Measurements from ENCODE around the gene SERPIND1.

The SERPIND1 gene

DNA sequence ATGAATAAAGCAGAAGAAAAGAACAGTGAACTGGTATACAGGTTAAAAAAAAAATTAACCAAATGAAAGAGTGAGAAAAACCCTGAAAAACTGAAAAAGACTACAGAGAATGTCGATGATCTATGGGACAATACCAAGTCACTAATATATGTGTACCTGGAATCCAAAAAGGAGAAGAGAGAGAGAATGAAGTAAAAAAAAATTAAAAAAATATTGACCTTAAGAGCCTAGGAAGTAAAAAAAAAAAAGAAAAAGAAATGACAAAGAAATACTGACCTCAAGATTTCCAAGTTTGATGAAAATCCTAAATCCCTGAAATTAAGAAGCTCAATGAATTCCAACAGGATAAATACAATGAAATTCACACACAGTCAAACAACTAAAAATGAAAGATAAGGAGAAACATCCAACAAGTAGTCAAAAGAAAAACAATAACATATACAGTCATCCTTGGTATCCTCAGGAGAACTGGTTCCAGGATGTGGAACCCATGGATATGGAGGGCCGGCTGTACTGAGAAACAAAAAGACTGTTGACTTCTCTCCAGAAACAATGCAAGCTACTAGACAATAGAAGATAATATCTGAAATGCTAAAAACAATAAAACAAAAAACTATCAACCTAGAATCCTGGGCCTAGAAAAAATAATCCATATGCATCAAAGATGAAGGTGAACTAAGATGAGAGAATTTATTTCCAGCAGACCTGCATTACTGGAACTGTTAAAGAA, 33.5 kb upstream of the SERPIND1 start:
- no peak overlapping the region for H3K27ac ChIP-seq
- TF ChIP-seq, protein P1, sequence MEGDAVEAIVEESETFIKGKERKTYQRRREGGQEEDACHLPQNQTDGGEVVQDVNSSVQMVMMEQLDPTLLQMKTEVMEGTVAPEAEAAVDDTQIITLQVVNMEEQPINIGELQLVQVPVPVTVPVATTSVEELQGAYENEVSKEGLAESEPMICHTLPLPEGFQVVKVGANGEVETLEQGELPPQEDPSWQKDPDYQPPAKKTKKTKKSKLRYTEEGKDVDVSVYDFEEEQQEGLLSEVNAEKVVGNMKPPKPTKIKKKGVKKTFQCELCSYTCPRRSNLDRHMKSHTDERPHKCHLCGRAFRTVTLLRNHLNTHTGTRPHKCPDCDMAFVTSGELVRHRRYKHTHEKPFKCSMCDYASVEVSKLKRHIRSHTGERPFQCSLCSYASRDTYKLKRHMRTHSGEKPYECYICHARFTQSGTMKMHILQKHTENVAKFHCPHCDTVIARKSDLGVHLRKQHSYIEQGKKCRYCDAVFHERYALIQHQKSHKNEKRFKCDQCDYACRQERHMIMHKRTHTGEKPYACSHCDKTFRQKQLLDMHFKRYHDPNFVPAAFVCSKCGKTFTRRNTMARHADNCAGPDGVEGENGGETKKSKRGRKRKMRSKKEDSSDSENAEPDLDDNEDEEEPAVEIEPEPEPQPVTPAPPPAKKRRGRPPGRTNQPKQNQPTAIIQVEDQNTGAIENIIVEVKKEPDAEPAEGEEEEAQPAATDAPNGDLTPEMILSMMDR (IDR thresholded peaks at IDR 0.05), result no peak
- peaks cover 43% of the 10 kb centered on the region for H3K36me3 ChIP-seq
- H3K4me1 ChIP-seq (ENCODE audit: control insufficient read depth in 1 of 2, insufficient read depth in 1 of 2, low read depth in 1 of 2, low read length in 1 of 2), result peaks cover 9 to 14% of the 10 kb centered on the region in 2 experiments
- H3K27me3 ChIP-seq, result no peaks in the 10 kb centered on the region
- H3K9me3 ChIP-seq, result no peaks in the 10 kb centered on the region
- H3K4me3 ChIP-seq (ENCODE audit: low read depth in 1 of 2, low read length in 1 of 2), result no peak overlapping the region

DNA sequence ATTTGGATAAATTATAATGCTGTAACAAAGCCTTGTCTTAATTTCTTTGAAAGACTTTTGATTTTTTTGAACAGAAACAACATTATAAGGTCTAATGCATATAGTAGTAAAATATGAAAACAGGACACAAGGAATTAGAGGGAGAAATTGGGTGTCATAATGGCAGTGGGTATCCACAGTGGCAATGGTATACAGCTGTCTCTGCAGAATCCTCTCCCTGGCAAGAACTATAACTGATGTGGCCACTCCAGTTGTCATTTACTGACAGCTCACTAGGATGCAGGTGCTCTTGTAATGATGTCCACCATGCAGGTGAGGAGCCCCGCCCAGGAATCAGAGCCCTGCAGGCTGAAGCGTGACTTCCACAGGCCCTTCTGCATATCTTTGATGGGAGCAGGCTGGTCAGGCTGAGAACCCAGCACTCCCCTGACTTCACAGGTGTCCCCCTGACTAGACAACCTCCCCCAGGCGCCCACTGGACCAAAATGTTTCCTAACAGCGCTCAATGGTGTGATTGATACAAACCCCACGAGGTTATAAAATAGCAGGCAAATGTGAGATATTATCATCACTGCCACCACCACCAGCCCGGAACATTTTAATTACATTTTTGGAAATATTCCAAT, 32.8 kb upstream of the SERPIND1 start:
- H3K36me3 ChIP-seq, result peaks cover 49% of the 10 kb centered on the region
- no peak overlapping the region for H3K4me3 ChIP-seq (ENCODE audit: low read depth in 1 of 2, low read length in 1 of 2)
- peaks cover 9 to 14% of the 10 kb centered on the region in 2 experiments for H3K4me1 ChIP-seq (ENCODE audit: control insufficient read depth in 1 of 2, insufficient read depth in 1 of 2, low read depth in 1 of 2, low read length in 1 of 2)
- H3K9me3 ChIP-seq, result no peaks in the 10 kb centered on the region
- H3K27me3 ChIP-seq, result no peaks in the 10 kb centered on the region
- TF ChIP-seq, protein P1 (IDR thresholded peaks at IDR 0.05), result no peak
- no peak overlapping the region for H3K27ac ChIP-seq

DNA sequence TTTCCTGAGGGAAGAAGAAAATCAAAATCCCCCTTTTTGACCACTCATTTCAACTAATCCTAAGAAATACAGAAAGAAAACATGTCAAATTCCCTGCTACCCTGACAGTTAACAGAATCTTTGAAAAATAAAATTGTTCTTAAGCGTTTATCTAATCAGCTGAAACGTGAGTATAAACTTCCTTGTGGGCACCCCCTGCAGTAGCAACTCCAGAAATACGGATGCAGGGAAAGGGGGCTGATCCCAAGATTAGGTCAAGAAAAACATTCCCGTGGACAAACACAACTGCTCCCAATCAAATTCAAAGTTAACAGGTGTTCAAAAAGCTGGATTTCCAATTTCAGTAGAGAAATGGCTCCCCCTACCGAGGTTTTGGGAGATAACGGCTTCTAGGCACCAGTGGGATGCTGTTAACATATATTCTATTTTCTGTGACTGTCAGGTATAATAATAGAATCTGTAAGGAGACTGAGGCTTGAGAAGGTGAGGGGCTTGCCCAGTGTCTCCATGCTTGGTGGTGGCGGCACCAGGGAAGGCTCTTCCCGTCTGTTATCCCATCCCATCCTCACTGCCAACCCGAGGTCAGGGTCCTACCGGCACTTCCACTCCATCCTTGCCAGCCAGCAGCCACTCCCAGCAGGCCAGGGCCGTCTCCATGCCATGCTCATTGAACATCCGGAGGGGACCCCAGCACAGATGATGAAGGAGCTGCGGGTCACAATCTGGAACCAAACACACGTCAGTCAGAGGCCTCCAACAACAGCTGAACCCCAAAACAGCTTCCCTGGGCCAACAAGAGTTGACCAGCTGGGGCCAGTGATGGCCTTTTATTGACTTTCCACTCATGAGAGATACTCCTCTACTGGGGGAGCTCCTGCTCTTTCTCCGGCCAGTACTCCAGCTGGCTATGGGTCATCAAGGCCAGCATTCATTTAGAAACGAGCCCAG, 32.0 kb upstream of the SERPIND1 start:
- Histone ChIP-seq H3K4me3 (ENCODE audit: low read depth in 1 of 2, low read length in 1 of 2) (no peak overlapping the region), H3K27me3 (no peaks in the 10 kb centered on the region), H3K4me1 (ENCODE audit: control insufficient read depth in 1 of 2, insufficient read depth in 1 of 2, low read depth in 1 of 2, low read length in 1 of 2) (peaks cover 9 to 14% of the 10 kb centered on the region in 2 experiments), H3K9me3 (no peaks in the 10 kb centered on the region), H3K36me3 (peaks cover 57% of the 10 kb centered on the region), H3K27ac (no peak overlapping the region)
- TF ChIP-seq, protein P1 (IDR thresholded peaks at IDR 0.05), result peak; percentile 56

DNA sequence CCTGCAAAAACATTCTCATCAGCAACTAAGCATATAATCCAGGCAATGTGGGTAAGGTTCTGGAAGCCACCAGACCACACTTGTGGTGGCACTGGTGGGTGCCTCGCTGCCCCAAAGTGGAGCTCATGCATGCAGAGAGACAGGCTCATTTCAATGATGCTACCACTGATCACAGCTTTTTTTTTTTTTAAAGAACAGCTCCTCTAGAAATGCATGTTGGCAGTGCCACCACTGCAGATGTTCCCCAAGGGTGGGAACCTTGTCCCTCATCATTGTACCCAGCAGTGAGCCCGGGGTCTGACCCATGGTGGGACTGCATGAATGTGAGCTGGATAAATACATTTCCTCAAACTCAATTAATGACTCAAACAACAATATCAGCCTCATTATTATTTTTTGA, 31.1 kb upstream of the SERPIND1 start:
- no peaks in the 10 kb centered on the region for H3K27me3 ChIP-seq
- H3K4me3 ChIP-seq (ENCODE audit: low read depth in 1 of 2, low read length in 1 of 2), result no peak overlapping the region
- H3K9me3 ChIP-seq, result no peaks in the 10 kb centered on the region
- peaks cover 9 to 14% of the 10 kb centered on the region in 2 experiments for H3K4me1 ChIP-seq (ENCODE audit: control insufficient read depth in 1 of 2, insufficient read depth in 1 of 2, low read depth in 1 of 2, low read length in 1 of 2)
- no peak overlapping the region for H3K27ac ChIP-seq
- TF ChIP-seq, protein P1 (IDR thresholded peaks at IDR 0.05), result no peak
- H3K36me3 ChIP-seq, result peaks cover 65% of the 10 kb centered on the region

DNA sequence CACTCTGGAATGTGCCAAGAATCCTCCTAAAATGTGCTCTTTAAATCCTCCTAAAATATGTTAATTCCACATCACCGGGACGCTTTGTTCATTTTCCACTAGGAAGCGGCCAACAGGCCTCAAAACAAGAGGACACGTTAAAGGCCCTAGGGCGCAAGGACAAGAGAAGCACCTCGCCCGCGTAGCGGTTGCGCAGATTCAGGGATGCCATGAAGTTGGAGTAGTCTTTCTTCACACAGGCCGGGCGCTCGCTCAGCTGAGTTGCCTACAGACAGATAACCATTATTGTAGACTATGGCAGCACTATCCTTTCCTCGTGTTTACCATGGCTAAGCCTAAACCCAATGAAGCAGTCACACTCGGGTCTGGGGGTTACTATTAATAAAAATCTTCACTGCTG, 29.5 kb upstream of the SERPIND1 start:
- H3K36me3 ChIP-seq, result peaks cover 82% of the 10 kb centered on the region
- no peaks in the 10 kb centered on the region for H3K9me3 ChIP-seq
- no peaks in the 10 kb centered on the region for H3K27me3 ChIP-seq
- H3K4me1 ChIP-seq (ENCODE audit: control insufficient read depth in 1 of 2, insufficient read depth in 1 of 2, low read depth in 1 of 2, low read length in 1 of 2), result no peaks in the 10 kb centered on the region
- no peak overlapping the region for H3K4me3 ChIP-seq (ENCODE audit: low read depth in 1 of 2, low read length in 1 of 2)
- TF ChIP-seq, protein P1 (IDR thresholded peaks at IDR 0.05), result no peak
- no peak overlapping the region for H3K27ac ChIP-seq
